Gastrocnemius medialis (tissue), 4 donors: ENCODE data around the gene CRTAC1. TPM values are rescaled to one million over a fixed set of nuclear protein-coding genes. Genes with fewer than 3 reads are reported as not detected.
A peak's percentile ranks its signal among the peaks of the same experiment; 100 is the strongest.

Experiments
- ATAC-seq, 2 donors: fragments of 150-250 bp; one replicate each; pipeline ENCODE4 v1.9.1; 2016
- DNase-seq, 2 donors: peaks; one replicate each; pipeline ENCODE4 v3.0.0-alpha.2; 2019
- H3K27ac ChIP-seq, 4 donors: fragments of 200-600 bp; sonication (generic); 1 replicate in 1 of 4; 2 replicates in 3 of 4; pipeline ENCODE4 v1.5.1; 2016 to 2018; ENCODE audit warnings: mild to moderate bottlenecking in 2 of 4, moderate library complexity in 1 of 4
- H3K27me3 ChIP-seq, 3 donors: fragments of 200-600 bp; sonication (generic) in 2 of 3; 1 replicate in 1 of 3; 2 replicates in 2 of 3; pipeline versions ENCODE4 v1.5.1 to v1.6.0; 2016 to 2019; ENCODE audit warnings: mild to moderate bottlenecking in 1 of 3, moderate library complexity in 1 of 3
- H3K36me3 ChIP-seq, 2 donors: fragments of 200-600 bp; sonication (generic) in 1 of 2; one replicate each; pipeline ENCODE4 v1.5.1; 2017 to 2018
- H3K4me1 ChIP-seq, 2 donors: fragments of 200-600 bp; sonication (generic) in 1 of 2; one replicate each; pipeline ENCODE4 v1.5.1; 2016 to 2017; ENCODE audit warnings: mild to moderate bottlenecking in 2 of 2
- H3K4me3 ChIP-seq, 4 donors: fragments of 200-600 bp; sonication (generic) in 3 of 4; 1 replicate in 1 of 4; 2 replicates in 3 of 4; pipeline ENCODE4 v1.5.1; 2016 to 2019; ENCODE audit warnings: mild to moderate bottlenecking in 2 of 4
- H3K9me3 ChIP-seq, 3 donors: fragments of 200-600 bp; sonication (generic) in 2 of 3; 1 replicate in 1 of 3; 2 replicates in 2 of 3; pipeline ENCODE4 v1.5.1; 2016 to 2019
- CTCF ChIP-seq, 5 experiments: fragments of 450-650 bp in 3 of 5; fragments of 200-600 bp in 2 of 5; sonication (generic) in 2 of 5; IDR thresholded peaks in 4 of 5; conservative IDR thresholded peaks in 1 of 5; 1 replicate in 4 of 5; 2 replicates in 1 of 5; pipeline ENCODE4 v1.5.1; 2016 to 2019; ENCODE audit warnings: antibody characterized with exemption in 5 of 5, mild to moderate bottlenecking in 3 of 5, moderate library complexity in 3 of 5
- POLR2A ChIP-seq, 2 donors: fragments of 450-650 bp; IDR thresholded peaks; one replicate each; pipeline ENCODE4 v1.6.1; 2017; ENCODE audit warnings: antibody characterized with exemption in 2 of 2, mild to moderate bottlenecking in 2 of 2, moderate library complexity in 2 of 2
- in situ Hi-C, 4 donors: fragments of 200-750 bp; cut with MboI; loops; one replicate each; pipeline versions ENCODE4 v1.15.0 to v1.8.0; 2017; ENCODE audit warnings: low sequenced_read_pairs in 4 of 4
- intact Hi-C: fragments of 100-400 bp; cut with DNase I; formaldehyde crosslinking; loops from one replicate; pipeline ENCODE4 v1.15.1; 2023; ENCODE audit warnings: low total_unique reads
- total RNA-seq, 4 donors: library from RNA; depleted of rRNA; stranded (reverse); fragments of >200 nt; gene quantifications; one replicate each; pipeline versions ENCODE4 v1.1.0 to v1.2.3, GENCODE V29; 2016

CRTAC1 gene
- total RNA-seq, 4 donors from 2014 or later = 0.16 to 3.9 (median 0.56) TPM; not detected in 1

GRCh38 chr10:98041352-98042043, 11.1 kb upstream of the CRTAC1 start:
- Histone ChIP-seq H3K4me1 (no peaks in the 10 kb centered on the region), H3K36me3 (no peaks in the 10 kb centered on the region), H3K27me3 (peaks cover 15 to 31% (median 16%) of the 10 kb centered on the region in 3 donors), H3K4me3 (no peak overlapping the region), H3K27ac (no peak overlapping the region), H3K9me3 (no peaks in the 10 kb centered on the region)
- intact Hi-C loops (loop anchor here (1.0 to 10.0 kb wide), 2 partner anchors 127 to 247 kb away; no protein-coding TSS in a partner anchor), in situ Hi-C loops (loop anchor here (5.0 to 25.0 kb wide), 4 partner anchors 124 to 279 kb away; partner anchors contain the start of gene SFRP5 (in 1 of the 4))
- peak in 1 of 2 donors; percentile 60 for ATAC-seq
- peak; percentile 25 for DNase-seq
- peak in 4 of 5 experiments; percentile 18 to 63 (median 44) for TF ChIP-seq CTCF (IDR thresholded peaks at IDR 0.05 in 4 of 5, conservative IDR thresholded peaks at IDR 0.05 in 1 of 5)
- no peak for TF ChIP-seq POLR2A (IDR thresholded peaks at IDR 0.05)

- Histone ChIP-seq H3K9me3 (no peaks in the 10 kb centered on the region), H3K27ac (no peak overlapping the region), H3K4me1 (no peaks in the 10 kb centered on the region), H3K4me3 (no peak overlapping the region), H3K36me3 (no peaks in the 10 kb centered on the region), H3K27me3 (peaks cover 16 to 41% (median 27%) of the 10 kb centered on the region in 3 donors)
- ATAC-seq = no peak
- in situ Hi-C loops (loop anchor here (5.0 to 25.0 kb wide), 4 partner anchors 123 to 278 kb away; partner anchors contain the start of gene SFRP5 (in 1 of the 4)), intact Hi-C loops (loop anchor here (10.0 kb wide), 1 partner anchor 245 kb away; no protein-coding TSS in a partner anchor)
- no peak for TF ChIP-seq POLR2A (IDR thresholded peaks at IDR 0.05)
- TF ChIP-seq CTCF (IDR thresholded peaks at IDR 0.05 in 4 of 5, conservative IDR thresholded peaks at IDR 0.05 in 1 of 5) = no peak
- DNase-seq = no peak
Measured at GRCh38 chr10:98039690-98040381, 9.4 kb upstream of the CRTAC1 start.

GRCh38 chr10:98038288-98038687, 7.9 kb upstream of the CRTAC1 start:
- DNase-seq (no peak), ATAC-seq (no peak)
- Histone ChIP-seq H3K36me3 (no peaks in the 10 kb centered on the region), H3K27me3 (peaks cover 19 to 42% (median 27%) of the 10 kb centered on the region in 3 donors), H3K9me3 (no peaks in the 10 kb centered on the region), H3K4me3 (no peak overlapping the region), H3K4me1 (no peaks in the 10 kb centered on the region), H3K27ac (no peak overlapping the region)
- TF ChIP-seq CTCF (IDR thresholded peaks at IDR 0.05 in 4 of 5, conservative IDR thresholded peaks at IDR 0.05 in 1 of 5) (no peak), POLR2A (IDR thresholded peaks at IDR 0.05) (no peak)
- in situ Hi-C loops = loop anchor here in 2 of 4 donors (25.0 kb wide), 2 partner anchors 251 to 276 kb away; partner anchors contain the start of gene SFRP5 (in 1 of the 2)
- intact Hi-C loops = no loop called here

- in situ Hi-C loops = loop anchor here in 2 of 4 donors (25.0 kb wide), 2 partner anchors 248 to 273 kb away; partner anchors contain the start of gene SFRP5 (in 1 of the 2)
- no peak for ATAC-seq
Measured at GRCh38 chr10:98035599-98035998, 5.2 kb upstream of the CRTAC1 start.

More at GRCh38 chr10:98035599-98035998, 5.2 kb upstream of the CRTAC1 start:
- intact Hi-C loops = no loop called here
- DNase-seq = no peak
- Histone ChIP-seq H3K9me3 (no peaks in the 10 kb centered on the region), H3K36me3 (no peaks in the 10 kb centered on the region), H3K27ac (no peak overlapping the region), H3K4me3 (no peak overlapping the region), H3K27me3 (peaks cover 31 to 35% (median 34%) of the 10 kb centered on the region in 3 donors), H3K4me1 (no peaks in the 10 kb centered on the region)
- TF ChIP-seq POLR2A (IDR thresholded peaks at IDR 0.05) (no peak), CTCF (IDR thresholded peaks at IDR 0.05 in 4 of 5, conservative IDR thresholded peaks at IDR 0.05 in 1 of 5) (no peak)
